ENCODE data around the gene PLEKHA7.

DNA sequence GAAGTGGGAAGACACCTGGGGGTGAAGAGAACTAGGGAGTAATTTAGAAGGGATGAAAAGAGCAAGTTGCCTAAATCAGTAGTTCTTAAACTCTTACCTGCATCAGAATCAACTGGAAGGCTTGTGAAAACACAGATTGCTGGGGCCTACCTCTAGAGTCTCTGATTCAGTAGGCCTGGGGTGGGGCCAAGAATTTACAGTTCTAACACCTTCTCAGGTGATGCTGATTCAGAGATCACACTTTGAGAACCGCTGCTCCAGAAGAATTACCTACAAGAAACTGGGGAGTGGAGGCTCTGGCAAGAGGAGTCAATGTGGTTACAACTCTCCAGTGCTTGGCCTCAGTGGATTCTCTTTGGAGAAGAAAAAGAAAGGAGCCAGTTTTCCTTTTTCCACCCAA, 147.1 kb downstream of the PLEKHA7 start:
- no peak for TF ChIP-seq POLR2A (IDR thresholded peaks at IDR 0.05; ENCODE audit: low read depth, low read length)
- TF ChIP-seq POLR2AphosphoS5 (IDR thresholded peaks at IDR 0.05; ENCODE audit: low read depth, low read length) = no peak
- TF ChIP-seq TAF1 (IDR thresholded peaks at IDR 0.05; ENCODE audit: low read depth, low read length) = no peak
- no peak for TF ChIP-seq POU2F2 (IDR thresholded peaks at IDR 0.05; ENCODE audit: low read depth, low read length)
- TF ChIP-seq SPI1 (IDR thresholded peaks at IDR 0.05; ENCODE audit: low read depth, low read length) = no peak

Data from GM12891 (cell line).